H1 (cell line): ENCODE results near the gene ADGRF1. TPM values are rescaled to one million over a fixed set of nuclear protein-coding genes. Genes with fewer than 3 reads are reported as not detected.

ENCODE experiments used
- CTCF ChIA-PET: fragments of 300-600 bp; sonication (Branson Sonifier 250); formaldehyde crosslinking; loops from one replicate; lab custom pipeline; 2021; ENCODE audit not compliant: partially characterized antibody; lab: Charles Lee
- POLR2A ChIA-PET: fragments of 300-600 bp; sonication (Branson Sonifier 250); formaldehyde crosslinking; loops from one replicate; lab custom pipeline; 2021; ENCODE audit warnings: inconsistent platforms; ENCODE audit not compliant: partially characterized antibody; lab: Charles Lee
- DNase-seq, 2 experiments: peaks; one replicate each; pipeline versions ENCODE4 v3.0.0 to v3.0.0-alpha.2; 2010 to 2022; ENCODE audit warnings: low spot score in 2 of 2, low read depth in 1 of 2, mixed read lengths in 1 of 2
- FAIRE-seq: peaks from 2 replicates; lab custom pipeline; 2011; peaks lifted over from hg19 to GRCh38; lab: Jason Lieb, UNC
- H2AFZ ChIP-seq: 2 replicates; pipeline ENCODE4 v1.8.1; 2012; ENCODE audit warnings: low read length, inconsistent platforms
- H2AK5ac ChIP-seq: 2 replicates; pipeline ENCODE4 v1.6.1; 2013; ENCODE audit warnings: low read depth, low read length
- H2BK120ac ChIP-seq: replicated peaks from 2 replicates; pipeline ENCODE3; 2013; ENCODE audit warnings: low read depth, low read length, inconsistent platforms
- H2BK12ac ChIP-seq: 2 replicates; pipeline ENCODE4 v1.6.1; 2013; ENCODE audit warnings: low read depth, low read length
- H2BK15ac ChIP-seq: 2 replicates; pipeline ENCODE4 v1.6.1; 2013; ENCODE audit warnings: low read length
- H2BK20ac ChIP-seq: 2 replicates; pipeline ENCODE4 v1.6.1; 2013; ENCODE audit warnings: low read length
- H2BK5ac ChIP-seq: 2 replicates; pipeline ENCODE4 v1.6.1; 2013; ENCODE audit warnings: low read depth, low read length
- H3K14ac ChIP-seq: 2 replicates; pipeline ENCODE4 v1.6.1; 2013; ENCODE audit warnings: inconsistent platforms; ENCODE audit not compliant: insufficient read length
- H3K18ac ChIP-seq: 2 replicates; pipeline ENCODE4 v1.6.1; 2013; ENCODE audit warnings: low read length; ENCODE audit errors: extremely low read depth
- H3K23ac ChIP-seq: 2 replicates; pipeline ENCODE4 v1.6.1; 2013; ENCODE audit warnings: inconsistent platforms; ENCODE audit not compliant: insufficient read length
- H3K23me2 ChIP-seq: 2 replicates; pipeline ENCODE4 v1.6.1; 2013; ENCODE audit warnings: low read depth, low read length
- H3K27ac ChIP-seq: 2 replicates; pipeline ENCODE4 v1.6.1; 2011; ENCODE audit warnings: low read depth, low read length, inconsistent platforms
- H3K27me3 ChIP-seq, 4 experiments: replicated peaks in 1 of 4; 1 replicate in 1 of 4; 2 replicates in 3 of 4; pipeline versions ENCODE4 v1.6.1 to v1.8.1; 2011 to 2013; ENCODE audit warnings: low read length in 3 of 4, mild to moderate bottlenecking in 3 of 4, inconsistent platforms in 2 of 4, mixed read lengths in 2 of 4, moderate library complexity in 1 of 4; ENCODE audit not compliant: control insufficient read depth in 3 of 4, insufficient read depth in 3 of 4; ENCODE audit errors: extremely low read depth in 1 of 4
- H3K36me3 ChIP-seq, 4 experiments: 2 replicates each; pipeline versions ENCODE4 v1.6.1 to v1.8.1; 2011 to 2013; ENCODE audit warnings: mild to moderate bottlenecking in 4 of 4, low read length in 3 of 4, moderate library complexity in 2 of 4, control low read depth in 1 of 4, inconsistent platforms in 1 of 4; ENCODE audit not compliant: insufficient read depth in 4 of 4, control insufficient read depth in 2 of 4
- H3K4ac ChIP-seq: replicated peaks from 2 replicates; pipeline ENCODE3; 2013; ENCODE audit warnings: low read length, low read depth, mixed read lengths, inconsistent platforms; ENCODE audit not compliant: insufficient read length
- H3K4me1 ChIP-seq, 4 experiments: replicated peaks in 1 of 4; 1 replicate in 1 of 4; 2 replicates in 3 of 4; pipeline versions ENCODE4 v1.6.1 to v1.8.1; 2011 to 2013; ENCODE audit warnings: low read length in 3 of 4, inconsistent platforms in 2 of 4, mixed read lengths in 1 of 4; ENCODE audit not compliant: insufficient read depth in 4 of 4, control insufficient read depth in 3 of 4
- H3K4me2 ChIP-seq, 2 experiments: 2 replicates each; pipeline versions ENCODE4 v1.6.1 to v1.8.1; 2011 to 2013; ENCODE audit warnings: low read depth in 2 of 2, low read length in 2 of 2, control low read depth in 1 of 2, inconsistent platforms in 1 of 2, mild to moderate bottlenecking in 1 of 2; ENCODE audit not compliant: insufficient read depth in 1 of 2
- H3K4me3 ChIP-seq, 4 experiments: fragments of 200-600, 300-600 bp in 1 of 4; sonication (generic), shearing (Covaris generic), sonication (Bioruptor Twin) in 1 of 4; 2 replicates each; pipeline versions ENCODE4 v1.5.1 to v1.8.1; 2011 to 2016; ENCODE audit warnings: low read length in 4 of 4, low read depth in 3 of 4, control low read depth in 2 of 4, inconsistent platforms in 2 of 4, mild to moderate bottlenecking in 2 of 4, mixed read lengths in 1 of 4, moderate library complexity in 1 of 4; ENCODE audit not compliant: insufficient read depth in 2 of 4; ENCODE audit errors: extremely low read depth in 1 of 4
- H3K56ac ChIP-seq: replicated peaks from 2 replicates; pipeline ENCODE3; 2013; ENCODE audit warnings: low read depth, mild to moderate bottlenecking, mixed read lengths, low read length, inconsistent platforms; ENCODE audit not compliant: insufficient read length
- H3K79me1 ChIP-seq: 2 replicates; pipeline ENCODE4 v1.6.1; 2013; ENCODE audit warnings: low read depth, low read length, control low read depth
- H3K79me2 ChIP-seq, 2 experiments: 2 replicates each; pipeline versions ENCODE4 v1.6.1 to v1.8.1; 2012 to 2013; ENCODE audit warnings: low read length in 2 of 2, mild to moderate bottlenecking in 2 of 2, inconsistent platforms in 1 of 2; ENCODE audit not compliant: insufficient read depth in 2 of 2, control insufficient read depth in 1 of 2
- H3K9ac ChIP-seq, 4 experiments: replicated peaks in 1 of 4; 1 replicate in 1 of 4; 2 replicates in 3 of 4; pipeline versions ENCODE4 v1.6.1 to v1.8.1; 2011 to 2013; ENCODE audit warnings: low read depth in 3 of 4, low read length in 3 of 4, control low read depth in 2 of 4, mild to moderate bottlenecking in 2 of 4, moderate library complexity in 2 of 4, inconsistent platforms in 1 of 4; ENCODE audit errors: extremely low read depth in 1 of 4
- H3K9me3 ChIP-seq, 2 experiments: 2 replicates each; pipeline versions ENCODE4 v1.6.1 to v1.8.1; 2012 to 2013; ENCODE audit warnings: mild to moderate bottlenecking in 2 of 2, moderate library complexity in 2 of 2, control low read depth in 1 of 2, inconsistent platforms in 1 of 2, low read depth in 1 of 2, low read length in 1 of 2, mixed read lengths in 1 of 2; ENCODE audit not compliant: insufficient read depth in 2 of 2
- H4K20me1 ChIP-seq, 2 experiments: replicated peaks in 1 of 2; 2 replicates each; pipeline versions ENCODE3 to v1.8.1; 2011 to 2013; ENCODE audit warnings: inconsistent platforms in 2 of 2, low read length in 2 of 2, mild to moderate bottlenecking in 1 of 2; ENCODE audit not compliant: insufficient read depth in 2 of 2, control insufficient read depth in 1 of 2
- H4K5ac ChIP-seq: 2 replicates; pipeline ENCODE4 v1.6.1; 2013; ENCODE audit warnings: low read length, low read depth, mixed read lengths, inconsistent platforms; ENCODE audit not compliant: insufficient read length
- H4K8ac ChIP-seq: 2 replicates; pipeline ENCODE4 v1.8.0; 2013; ENCODE audit warnings: mild to moderate bottlenecking, moderate library complexity, low read length, inconsistent platforms; ENCODE audit not compliant: insufficient read depth; ENCODE audit errors: extremely low read depth
- H4K91ac ChIP-seq: replicated peaks from 2 replicates; pipeline ENCODE3; 2013; ENCODE audit warnings: low read length, mixed read lengths, inconsistent platforms; ENCODE audit not compliant: insufficient read length
- ASH2L ChIP-seq: fragments of 200-600, 300-600 bp; sonication (generic); IDR thresholded peaks from one replicate; pipeline ENCODE4 v1.7.1; 2017; ENCODE audit warnings: low read length
- POLR2AphosphoS5 ChIP-seq: IDR thresholded peaks from 2 replicates; pipeline ENCODE4 v1.6.1; 2011; ENCODE audit warnings: low read depth, low read length
- RXRA ChIP-seq: IDR thresholded peaks from 2 replicates; pipeline ENCODE4 v1.6.1; 2011; ENCODE audit warnings: low read depth, mild to moderate bottlenecking, low read length, moderate library complexity; ENCODE audit not compliant: insufficient read depth
- SP4 ChIP-seq: IDR thresholded peaks from 2 replicates; pipeline ENCODE4 v1.6.1; 2012; ENCODE audit warnings: low read length, inconsistent platforms
- WGBS, 2 experiments: shearing (Covaris generic) in 1 of 2; methylation state at CpG; one replicate each; pipeline versions ENCODE4 v1.1.6 to v1.1.7; 2013 to 2015; ENCODE audit warnings: low lambda C conversion rate in 2 of 2, mixed read lengths in 2 of 2, inconsistent platforms in 1 of 2, low coverage in 1 of 2, missing lambda C conversion rate in 1 of 2; ENCODE audit not compliant: insufficient replicate concordance in 2 of 2, insufficient coverage in 1 of 2, insufficient read length in 1 of 2; ENCODE audit errors: extremely low coverage in 1 of 2, missing lambda C conversion rate in 1 of 2; 5-methylcytosine and 5-hydroxymethylcytosine counted together
- polyA plus RNA-seq, 7 experiments: library from polyadenylated mRNA; depleted of rRNA in 3 of 7; stranded (reverse) in 5 of 7; unstranded in 2 of 7; fragments of >200 nt in 5 of 7; fragments of 200-250 nt in 2 of 7; gene quantifications; 1 replicate in 5 of 7; 2 replicates in 1 of 7; 4 replicates in 1 of 7; pipeline versions ENCODE4 v1.2.1 to v1.2.3, GENCODE V29; 2011 to 2013; ENCODE audit warnings: missing spikeins in 2 of 7, mixed read lengths in 2 of 7
- total RNA-seq: library from RNA; stranded (reverse); fragmentation: NEBNext Ultra II Directional; extraction: Animal tissue kit (Norgen Biotek cat#: 25700); gene quantifications from 2 replicates; pipeline ENCODE4 v1.2.1, GENCODE V29; 2021

Gene ADGRF1
- total and polyA plus RNA-seq, 2 of the 8 experiments (the other 6 are each of a cell fraction or from before 2014, with no cell fraction given) = not detected

- Histone ChIP-seq H3K23me2 (no peaks in the 10 kb centered on the region; the same call in 1 of the 2 replicates), H2AK5ac (no peak overlapping the region), H3K9ac (no peak overlapping the region), H3K27me3 (no peaks in the 10 kb centered on the region), H3K4me2 (no peak overlapping the region), H2BK20ac (no peak overlapping the region), H3K4ac (no peak overlapping the region), H3K56ac (no peak overlapping the region), H2AFZ (no peak overlapping the region), H2BK5ac (no peak overlapping the region), H3K27ac (no peak overlapping the region), H4K8ac (no peak overlapping the region), H3K14ac (no peak overlapping the region), H3K79me1 (no peaks in the 10 kb centered on the region), H3K9me3 (no peaks in the 10 kb centered on the region), H3K18ac (no peak overlapping the region), H3K79me2 (no peaks in the 10 kb centered on the region), H2BK15ac (no peak overlapping the region), H4K91ac (no peak overlapping the region), H3K4me1 (peaks cover 0 to 3% (median 0%) of the 10 kb centered on the region in 4 experiments; a peak in 1 of 7 replicates), H3K23ac (no peak overlapping the region), H2BK120ac (no peak overlapping the region), H3K4me3 (no peak overlapping the region), H2BK12ac (no peak overlapping the region), H3K36me3 (no peaks in the 10 kb centered on the region), H4K5ac (no peak overlapping the region), H4K20me1 (no peaks in the 10 kb centered on the region)
- no peak for DNase-seq
- ChIA-PET CTCF (interaction anchor here (1.3 kb wide), 1 partner anchor 26 kb away, joined by 3 read pairs; no protein-coding TSS in a partner anchor), POLR2A (interaction anchor here (1.0 kb wide), 1 partner anchor 26 kb away, joined by 3 read pairs; no protein-coding TSS in a partner anchor)
- FAIRE-seq = no peak
- 84% methylated on average over 1 of the region's 1 CpG; no CpG with 5 or more reads in 1 of the 2 experiments for WGBS, 2 experiments
- no peak for TF ChIP-seq POLR2AphosphoS5
- TF ChIP-seq RXRA = no peak
- TF ChIP-seq ASH2L = no peak
- no peak for TF ChIP-seq SP4
These were observed 1.2 kb upstream of the ADGRF1 start for GRCh38 chr6:47043286-47043685.
